Keratinocyte (primary cell): ENCODE data around the gene SAE1. TPM values are rescaled to one million over a fixed set of nuclear protein-coding genes. Genes with fewer than 3 reads are reported as not detected.

Experiments used
- DNase-seq: peaks from one replicate; pipeline ENCODE4 v3.0.0-alpha.2; 2011; ENCODE audit warnings: low read depth, missing footprints, low spot score
- FAIRE-seq: peaks from 2 replicates; lab custom pipeline; 2011; peaks lifted over from hg19 to GRCh38; lab: Jason Lieb, UNC
- H2AFZ ChIP-seq: 2 replicates; pipeline ENCODE4 v1.6.0; 2012; ENCODE audit warnings: low read length, control low read depth, inconsistent platforms; ENCODE audit not compliant: control insufficient read depth
- H3K27ac ChIP-seq: 2 replicates; pipeline ENCODE4 v1.5.1; 2011; ENCODE audit warnings: low read length; ENCODE audit not compliant: control insufficient read depth, insufficient read depth
- H3K27me3 ChIP-seq: 3 replicates; pipeline ENCODE4 v1.6.0; 2011; ENCODE audit warnings: low read length; ENCODE audit not compliant: control insufficient read depth, insufficient read depth; ENCODE audit errors: extremely low read depth
- H3K36me3 ChIP-seq, 2 experiments: 2 replicates in 1 of 2; 3 replicates in 1 of 2; pipeline ENCODE4 v1.5.1; 2011; ENCODE audit warnings: low read length in 2 of 2, mild to moderate bottlenecking in 1 of 2; ENCODE audit not compliant: control insufficient read depth in 2 of 2, insufficient read depth in 2 of 2; ENCODE audit errors: extremely low read depth in 1 of 2
- H3K4me1 ChIP-seq: 3 replicates; pipeline ENCODE4 v1.5.1; 2011; ENCODE audit warnings: low read length; ENCODE audit not compliant: control insufficient read depth, insufficient read depth; ENCODE audit errors: extremely low read depth
- H3K4me2 ChIP-seq: 3 replicates; pipeline ENCODE4 v1.6.0; 2011; ENCODE audit warnings: low read depth, low read length; ENCODE audit not compliant: control insufficient read depth, insufficient read depth; ENCODE audit errors: extremely low read depth
- H3K4me3 ChIP-seq, 3 experiments: fragments of 200-600 bp in 1 of 3; sonication (generic) in 1 of 3; 2 replicates in 2 of 3; 3 replicates in 1 of 3; pipeline ENCODE4 v1.5.1; 2011 to 2016; ENCODE audit warnings: low read length in 3 of 3, mild to moderate bottlenecking in 3 of 3, control low read depth in 2 of 3, inconsistent platforms in 1 of 3, low read depth in 1 of 3, mixed read lengths in 1 of 3, mixed run types in 1 of 3, moderate library complexity in 1 of 3; ENCODE audit not compliant: control insufficient read depth in 2 of 3, insufficient read depth in 2 of 3; ENCODE audit errors: extremely low read depth in 1 of 3
- H3K79me2 ChIP-seq: 2 replicates; pipeline ENCODE4 v1.6.0; 2012; ENCODE audit warnings: low read length; ENCODE audit not compliant: control insufficient read depth, insufficient read depth
- H3K9ac ChIP-seq: 3 replicates; pipeline ENCODE4 v1.6.0; 2011; ENCODE audit warnings: low read length; ENCODE audit not compliant: control insufficient read depth, insufficient read depth; ENCODE audit errors: extremely low read depth
- H3K9me1 ChIP-seq: 3 replicates; pipeline ENCODE4 v1.6.0; 2011; ENCODE audit warnings: low read length; ENCODE audit not compliant: control insufficient read depth, insufficient read depth; ENCODE audit errors: extremely low read depth
- H3K9me3 ChIP-seq: 2 replicates; pipeline ENCODE4 v1.5.1; 2012; ENCODE audit warnings: low read depth, low read length; ENCODE audit not compliant: control insufficient read depth
- H4K20me1 ChIP-seq: 3 replicates; pipeline ENCODE4 v1.6.0; 2011; ENCODE audit warnings: low read length; ENCODE audit not compliant: control insufficient read depth, insufficient read depth; ENCODE audit errors: extremely low read depth
- CTCF ChIP-seq, 3 experiments: IDR thresholded peaks in 1 of 3; conservative IDR thresholded peaks in 1 of 3; optimal IDR thresholded peaks in 1 of 3; 2 replicates in 2 of 3; 3 replicates in 1 of 3; pipeline versions ENCODE3 to v1.5.1; 2011; ENCODE audit warnings: low read length in 3 of 3, mild to moderate bottlenecking in 3 of 3, moderate library complexity in 2 of 3, control low read depth in 1 of 3, inconsistent platforms in 1 of 3; ENCODE audit not compliant: insufficient read depth in 2 of 3; ENCODE audit errors: extremely low read depth in 1 of 3
- EZH2 ChIP-seq: IDR thresholded peaks from one replicate; pipeline ENCODE4 v1.6.1; 2012; ENCODE audit warnings: inconsistent platforms, mild to moderate bottlenecking, low read length, moderate library complexity
- dilution Hi-C: fragments of 300-500 bp; cut with MboI; formaldehyde crosslinking; loops from one replicate; pipeline ENCODE4 v1.7.0; 2020; ENCODE audit warnings: low sequenced_read_pairs; ENCODE audit not compliant: extremely low pct_ligation_motif_present
- polyA plus RNA-seq, 5 experiments: library from polyadenylated mRNA; depleted of rRNA in 3 of 5; stranded (reverse) in 3 of 5; stranded (forward) in 1 of 5; unstranded in 1 of 5; fragments of >200 nt; gene quantifications; 1 replicate in 1 of 5; 2 replicates in 3 of 5; 3 replicates in 1 of 5; pipeline versions ENCODE4 v1.2.1 to v1.2.3, GENCODE V29; 2011 to 2012; ENCODE audit warnings: missing spikeins in 2 of 5, low read depth in 1 of 5, low replicate concordance in 1 of 5

SAE1 gene
- polyA plus RNA-seq, 1 donor (not counting 4 experiments of a cell fraction or from before 2014, with no cell fraction given), result 102 TPM

- Histone ChIP-seq H3K4me2 (peak overlapping the region; percentile 86), H2AFZ (peak overlapping the region; percentile 6), H3K9me1 (no peaks in the 10 kb centered on the region), H3K36me3 (no peaks in the 10 kb centered on the region), H4K20me1 (no peaks in the 10 kb centered on the region), H3K9ac (peak overlapping the region; percentile 72), H3K27me3 (peaks cover 5% of the 10 kb centered on the region), H3K4me3 (peak overlapping the region; percentile 3 to 41 (median 23)), H3K4me1 (peaks cover 49% of the 10 kb centered on the region), H3K27ac (peak overlapping the region; percentile 92), H3K9me3 (no peaks in the 10 kb centered on the region), H3K79me2 (peaks cover 3% of the 10 kb centered on the region)
- DNase-seq (no peak), FAIRE-seq (no peak)
- TF ChIP-seq CTCF (optimal IDR thresholded peaks at IDR 0.05 in 1 of 3, IDR thresholded peaks at IDR 0.05 in 1 of 3, conservative IDR thresholded peaks at IDR 0.05 in 1 of 3; ENCODE audit: extremely low read depth in 1 of 3, insufficient read depth in 2 of 3, low read length in 3 of 3) (no peak), EZH2 (no peak)
- dilution Hi-C loops, result no loop called here
These were observed 100.8 kb downstream of the SAE1 start for GRCh38 chr19:47231215-47232054.

- H3K79me2 ChIP-seq, result peaks cover 3% of the 10 kb centered on the region
- H4K20me1 ChIP-seq, result no peaks in the 10 kb centered on the region
- peak overlapping the region; percentile 59 for H2AFZ ChIP-seq
- FAIRE-seq (peak; percentile 94), DNase-seq (peak; percentile 92)
- H3K9ac ChIP-seq, result peak overlapping the region; percentile 72
- H3K27me3 ChIP-seq, result peaks cover 5% of the 10 kb centered on the region
- no peak for TF ChIP-seq EZH2
- no peak for TF ChIP-seq CTCF (optimal IDR thresholded peaks at IDR 0.05 in 1 of 3, IDR thresholded peaks at IDR 0.05 in 1 of 3, conservative IDR thresholded peaks at IDR 0.05 in 1 of 3; ENCODE audit: extremely low read depth in 1 of 3, insufficient read depth in 2 of 3, low read length in 3 of 3)
- peak overlapping the region; percentile 92 for H3K27ac ChIP-seq
- H3K4me1 ChIP-seq, result peaks cover 40% of the 10 kb centered on the region
- dilution Hi-C loops, result no loop called here
- H3K36me3 ChIP-seq, result no peaks in the 10 kb centered on the region
- peak overlapping the region; percentile 23 to 59 (median 41) for H3K4me3 ChIP-seq
- no peaks in the 10 kb centered on the region for H3K9me3 ChIP-seq
- H3K9me1 ChIP-seq, result no peaks in the 10 kb centered on the region
- H3K4me2 ChIP-seq, result peak overlapping the region; percentile 86
These were observed 102.0 kb downstream of the SAE1 start for GRCh38 chr19:47232422-47233211.
